Measurements from ENCODE around the gene TXNDC17.
"Not testable (repeated sequence)": the region's sequence is repeated elsewhere in the genome, so short reads cannot be mapped to it uniquely, and the experiment has no call there.

Gene TXNDC17

DNA sequence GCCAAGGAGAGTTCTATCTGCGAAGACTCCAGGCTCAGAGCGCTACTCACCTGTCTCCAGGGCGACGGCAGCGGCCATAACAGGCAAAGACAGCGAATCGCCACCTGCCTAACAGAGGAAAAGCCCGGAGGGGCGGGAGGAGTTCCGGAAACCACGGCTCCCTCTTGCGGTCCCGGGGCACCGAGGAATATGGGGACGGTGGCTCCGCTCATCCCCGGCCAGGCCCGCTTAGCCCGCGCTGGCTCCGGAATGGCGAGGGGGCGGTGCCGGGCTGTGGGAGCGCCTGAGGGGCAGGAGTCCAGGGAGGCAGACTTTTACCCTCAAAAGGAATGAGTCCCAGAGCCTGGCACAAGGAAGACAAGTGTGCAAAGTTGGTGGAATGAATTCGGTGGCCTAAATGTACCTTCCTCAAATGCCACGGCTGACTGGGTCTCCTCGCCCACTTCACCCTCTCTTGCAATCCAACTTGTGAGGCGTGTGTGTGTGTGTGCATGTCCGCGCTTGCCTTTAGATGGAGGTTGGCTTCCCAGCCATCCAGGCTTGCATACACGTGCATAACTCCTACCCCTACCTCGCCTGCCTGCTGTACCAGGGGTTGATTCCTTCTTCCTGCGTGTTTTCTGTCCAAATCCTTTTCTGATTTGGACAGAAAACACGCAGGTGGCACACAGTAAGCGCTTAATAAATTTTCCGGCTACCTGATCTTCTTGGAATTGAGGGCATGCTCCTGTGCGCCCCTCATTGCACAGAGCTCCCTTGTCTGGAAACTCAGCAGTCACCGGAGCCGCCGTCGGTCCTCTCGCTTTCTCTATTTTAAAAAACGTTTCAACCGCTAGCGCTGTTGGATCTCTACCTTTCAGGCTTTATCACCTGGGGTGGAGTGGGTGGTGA, 14.2 kb downstream of the TXNDC17 start:
- peaks cover 38% of the 10 kb centered on the region for H3K27me3 ChIP-seq (replicated peaks; ENCODE audit: control insufficient read depth, insufficient read depth, low read length)
- H3K4me3 ChIP-seq (ENCODE audit: low read length): no peak overlapping the region
- H3K36me3 ChIP-seq (ENCODE audit: control insufficient read depth, insufficient read depth, low read length, severe bottlenecking): no peaks in the 10 kb centered on the region
- H3K4me1 ChIP-seq (ENCODE audit: control insufficient read depth, insufficient read depth, low read length): peaks cover 20% of the 10 kb centered on the region
- no peak overlapping the region for H3K9ac ChIP-seq (ENCODE audit: low read length)
- H3K9me3 ChIP-seq (ENCODE audit: control insufficient read depth, low read length): no peaks in the 10 kb centered on the region
- DNase-seq (ENCODE audit: low read depth): peak; percentile 42

- H3K9me3 ChIP-seq (ENCODE audit: control insufficient read depth, low read length); H3K36me3 ChIP-seq (ENCODE audit: control insufficient read depth, insufficient read depth, low read length, severe bottlenecking); H3K4me3 ChIP-seq (ENCODE audit: low read length); H3K9ac ChIP-seq (ENCODE audit: low read length): not testable (repeated sequence)
- peaks cover 38% of the 10 kb centered on the region for H3K27me3 ChIP-seq (replicated peaks; ENCODE audit: control insufficient read depth, insufficient read depth, low read length)
- H3K4me1 ChIP-seq (ENCODE audit: control insufficient read depth, insufficient read depth, low read length): peaks cover 15% of the 10 kb centered on the region
- peak; percentile 16 for DNase-seq (ENCODE audit: low read depth)
Observed at GRCh38 chr17:6655732-6656361, 15.0 kb downstream of the TXNDC17 start.

DNA sequence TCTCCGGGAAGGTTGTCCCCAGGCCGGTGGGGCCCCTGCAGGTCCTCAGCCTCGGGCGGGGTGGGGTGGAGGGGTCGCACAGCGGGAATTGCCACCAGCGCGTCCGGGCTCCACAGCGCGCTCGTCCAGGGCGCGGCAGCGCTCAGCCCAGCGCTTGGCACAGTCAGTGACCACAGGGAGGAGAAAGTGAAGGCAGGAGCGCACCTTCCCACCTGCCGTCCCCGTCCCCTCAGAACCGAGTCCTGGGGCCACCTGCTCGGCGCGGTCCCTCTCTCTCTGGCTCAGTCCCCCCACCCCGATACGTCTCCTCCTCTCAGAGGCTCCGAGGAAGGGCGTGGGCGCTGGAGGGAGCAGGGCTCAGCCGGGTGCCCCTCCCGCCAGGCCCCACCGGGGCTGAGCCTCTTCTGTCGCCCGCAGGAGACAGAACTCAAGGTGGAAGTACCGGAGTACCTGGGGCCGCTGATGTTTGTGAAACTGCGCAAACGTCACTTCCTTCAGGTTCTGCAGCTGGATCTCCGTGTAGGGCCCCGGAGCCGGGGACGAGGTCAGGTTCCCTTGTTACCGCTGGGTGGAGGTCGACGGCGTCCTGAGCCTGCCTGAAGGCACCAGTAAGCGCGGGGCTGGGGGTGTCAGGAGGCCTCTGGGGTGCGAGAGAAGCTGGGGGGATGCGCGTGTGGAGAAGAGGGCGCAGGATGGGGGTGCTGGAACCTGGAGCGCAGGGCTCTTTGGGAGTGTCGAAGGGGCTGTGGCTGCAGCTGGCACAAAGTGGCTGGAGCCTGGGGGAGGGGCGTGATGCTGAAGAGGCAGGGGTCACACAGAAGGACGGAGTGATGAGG, 16.2 kb downstream of the TXNDC17 start:
- not testable (repeated sequence) for H3K36me3 ChIP-seq (ENCODE audit: control insufficient read depth, insufficient read depth, low read length, severe bottlenecking); H3K9ac ChIP-seq (ENCODE audit: low read length); DNase-seq (ENCODE audit: low read depth); H3K4me3 ChIP-seq (ENCODE audit: low read length); H3K9me3 ChIP-seq (ENCODE audit: control insufficient read depth, low read length)
- Histone ChIP-seq H3K27me3 (replicated peaks; ENCODE audit: control insufficient read depth, insufficient read depth, low read length) (peaks cover 44% of the 10 kb centered on the region), H3K4me1 (ENCODE audit: control insufficient read depth, insufficient read depth, low read length) (peaks cover 10% of the 10 kb centered on the region)

- H3K9ac ChIP-seq (ENCODE audit: low read length): no peak overlapping the region
- no peak overlapping the region for H3K4me3 ChIP-seq (ENCODE audit: low read length)
- DNase-seq (ENCODE audit: low read depth): no peak
- H3K27me3 ChIP-seq (replicated peaks; ENCODE audit: control insufficient read depth, insufficient read depth, low read length): peaks cover 52% of the 10 kb centered on the region
- H3K4me1 ChIP-seq (ENCODE audit: control insufficient read depth, insufficient read depth, low read length): peaks cover 3% of the 10 kb centered on the region
- no peaks in the 10 kb centered on the region for H3K9me3 ChIP-seq (ENCODE audit: control insufficient read depth, low read length)
- no peaks in the 10 kb centered on the region for H3K36me3 ChIP-seq (ENCODE audit: control insufficient read depth, insufficient read depth, low read length, severe bottlenecking)
Observed at GRCh38 chr17:6657633-6658287, 16.9 kb downstream of the TXNDC17 start.

DNA sequence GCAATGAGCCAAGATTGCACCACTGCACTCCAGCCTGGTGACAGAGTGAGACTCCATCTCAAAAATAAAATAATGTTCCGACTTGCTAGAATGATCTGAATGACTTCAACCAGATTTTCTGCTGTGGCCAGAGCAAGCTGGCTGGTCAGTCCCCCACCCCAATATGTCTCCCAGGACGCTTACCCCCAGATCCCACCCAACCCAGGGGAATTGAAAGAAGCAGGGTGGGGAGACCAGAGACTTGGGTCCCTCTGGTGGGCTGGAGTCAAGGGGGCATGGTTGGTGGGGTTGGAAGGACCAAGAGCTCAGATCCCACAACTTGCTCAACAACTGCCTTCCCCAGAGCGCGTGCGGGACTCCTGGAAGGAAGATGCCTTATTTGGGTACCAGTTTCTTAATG, 17.6 kb downstream of the TXNDC17 start:
- not testable (repeated sequence) for H3K9ac ChIP-seq (ENCODE audit: low read length); H3K9me3 ChIP-seq (ENCODE audit: control insufficient read depth, low read length); H3K4me1 ChIP-seq (ENCODE audit: control insufficient read depth, insufficient read depth, low read length); H3K4me3 ChIP-seq (ENCODE audit: low read length); H3K36me3 ChIP-seq (ENCODE audit: control insufficient read depth, insufficient read depth, low read length, severe bottlenecking); DNase-seq (ENCODE audit: low read depth)
- H3K27me3 ChIP-seq (replicated peaks; ENCODE audit: control insufficient read depth, insufficient read depth, low read length): peaks cover 50% of the 10 kb centered on the region

- Histone ChIP-seq H3K4me3 (ENCODE audit: low read length) (no peak overlapping the region), H3K9me3 (ENCODE audit: control insufficient read depth, low read length) (no peaks in the 10 kb centered on the region), H3K9ac (ENCODE audit: low read length) (no peak overlapping the region), H3K36me3 (ENCODE audit: control insufficient read depth, insufficient read depth, low read length, severe bottlenecking) (no peaks in the 10 kb centered on the region), H3K4me1 (ENCODE audit: control insufficient read depth, insufficient read depth, low read length) (peaks cover 3% of the 10 kb centered on the region), H3K27me3 (replicated peaks; ENCODE audit: control insufficient read depth, insufficient read depth, low read length) (peaks cover 33% of the 10 kb centered on the region)
- no peak for DNase-seq (ENCODE audit: low read depth)
Observed at GRCh38 chr17:6660101-6660500, 19.2 kb downstream of the TXNDC17 start.

GRCh38 chr17:6660805-6661463, 20.1 kb downstream of the TXNDC17 start:
- no peaks in the 10 kb centered on the region for H3K9me3 ChIP-seq (ENCODE audit: control insufficient read depth, low read length)
- H3K9ac ChIP-seq (ENCODE audit: low read length): no peak overlapping the region
- no peaks in the 10 kb centered on the region for H3K4me1 ChIP-seq (ENCODE audit: control insufficient read depth, insufficient read depth, low read length)
- H3K4me3 ChIP-seq (ENCODE audit: low read length): no peak overlapping the region
- DNase-seq (ENCODE audit: low read depth): no peak
- no peaks in the 10 kb centered on the region for H3K36me3 ChIP-seq (ENCODE audit: control insufficient read depth, insufficient read depth, low read length, severe bottlenecking)
- H3K27me3 ChIP-seq (replicated peaks; ENCODE audit: control insufficient read depth, insufficient read depth, low read length): peaks cover 29% of the 10 kb centered on the region

- H3K9me3 ChIP-seq (ENCODE audit: control insufficient read depth, low read length): no peaks in the 10 kb centered on the region
- H3K27me3 ChIP-seq (replicated peaks; ENCODE audit: control insufficient read depth, insufficient read depth, low read length): peaks cover 29% of the 10 kb centered on the region
- no peak overlapping the region for H3K9ac ChIP-seq (ENCODE audit: low read length)
- H3K4me1 ChIP-seq (ENCODE audit: control insufficient read depth, insufficient read depth, low read length): no peaks in the 10 kb centered on the region
- H3K36me3 ChIP-seq (ENCODE audit: control insufficient read depth, insufficient read depth, low read length, severe bottlenecking): no peaks in the 10 kb centered on the region
- DNase-seq (ENCODE audit: low read depth): no peak
- H3K4me3 ChIP-seq (ENCODE audit: low read length): no peak overlapping the region
Observed at GRCh38 chr17:6661464-6661848, 20.6 kb downstream of the TXNDC17 start.

- H3K36me3 ChIP-seq (ENCODE audit: control insufficient read depth, insufficient read depth, low read length, severe bottlenecking); H3K9me3 ChIP-seq (ENCODE audit: control insufficient read depth, low read length); DNase-seq (ENCODE audit: low read depth); H3K4me1 ChIP-seq (ENCODE audit: control insufficient read depth, insufficient read depth, low read length); H3K9ac ChIP-seq (ENCODE audit: low read length); H3K4me3 ChIP-seq (ENCODE audit: low read length): not testable (repeated sequence)
- H3K27me3 ChIP-seq (replicated peaks; ENCODE audit: control insufficient read depth, insufficient read depth, low read length): peaks cover 31% of the 10 kb centered on the region
Observed at GRCh38 chr17:6663200-6663599, 22.3 kb downstream of the TXNDC17 start.

DNA sequence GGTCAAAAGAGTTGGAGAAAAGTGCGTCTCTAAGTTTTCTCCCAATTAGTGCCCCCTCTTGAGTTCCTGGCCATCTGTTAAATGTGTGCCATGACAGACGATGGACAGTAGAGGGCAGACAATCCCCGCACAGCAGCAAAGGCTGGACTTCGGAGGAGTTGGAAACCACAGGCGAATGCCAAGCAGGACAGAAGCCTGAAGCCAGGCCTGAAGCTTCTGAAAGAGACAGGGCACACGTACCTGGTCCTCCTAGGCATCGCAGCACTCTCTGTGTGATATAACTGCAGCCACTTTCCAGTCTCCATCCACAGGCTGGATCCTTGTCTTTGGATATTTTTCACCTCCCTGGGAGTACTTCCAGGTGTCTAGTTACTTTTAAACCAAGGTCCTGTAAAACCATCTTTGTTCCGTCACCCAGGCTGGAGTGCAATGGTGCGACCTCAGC, 25.2 kb downstream of the TXNDC17 start:
- H3K4me1 ChIP-seq (ENCODE audit: control insufficient read depth, insufficient read depth, low read length): no peaks in the 10 kb centered on the region
- no peak overlapping the region for H3K4me3 ChIP-seq (ENCODE audit: low read length)
- H3K36me3 ChIP-seq (ENCODE audit: control insufficient read depth, insufficient read depth, low read length, severe bottlenecking): no peaks in the 10 kb centered on the region
- no peaks in the 10 kb centered on the region for H3K9me3 ChIP-seq (ENCODE audit: control insufficient read depth, low read length)
- H3K27me3 ChIP-seq (replicated peaks; ENCODE audit: control insufficient read depth, insufficient read depth, low read length): peaks cover 44% of the 10 kb centered on the region
- H3K9ac ChIP-seq (ENCODE audit: low read length): no peak overlapping the region
- peak; percentile 91 for DNase-seq (ENCODE audit: low read depth)

Measured in adipocyte (in vitro differentiated cells).